Lower lobe of right lung (tissue), 2 donors: Measurements from ENCODE around the gene TDRD6. TPM values are rescaled to one million over a fixed set of nuclear protein-coding genes. Genes with fewer than 3 reads are reported as not detected.

Experiments used
- ATAC-seq, 2 donors: fragments of 200-7000 bp; cut with Tn5 transposase; one replicate each; pipeline ENCODE4 v1.9.1; 2020 to 2022; ENCODE audit warnings: mild to moderate bottlenecking in 2 of 2, moderate library complexity in 2 of 2
- DNase-seq: peaks from one replicate; pipeline ENCODE4 v3.0.0-alpha.2; 2020
- H3K27ac ChIP-seq: fragments of 200-600 bp; one replicate; pipeline ENCODE4 v1.8.0; 2022
- H3K27me3 ChIP-seq: fragments of 200-600 bp; one replicate; pipeline ENCODE4 v1.8.0; 2022; ENCODE audit warnings: low read depth
- H3K36me3 ChIP-seq: fragments of 200-600 bp; one replicate; pipeline ENCODE4 v1.8.0; 2022; ENCODE audit warnings: mild to moderate bottlenecking
- H3K4me1 ChIP-seq: fragments of 200-600 bp; one replicate; pipeline ENCODE4 v1.8.0; 2022
- H3K4me3 ChIP-seq: fragments of 200-600 bp; one replicate; pipeline ENCODE4 v1.8.0; 2022; ENCODE audit warnings: mild to moderate bottlenecking
- H3K9me3 ChIP-seq: fragments of 200-600 bp; one replicate; pipeline ENCODE4 v1.8.0; 2022
- CTCF ChIP-seq: fragments of 200-600 bp; IDR thresholded peaks from one replicate; pipeline ENCODE4 v1.8.0; 2022; ENCODE audit warnings: antibody characterized with exemption, mild to moderate bottlenecking
- intact Hi-C: fragments of 100-400 bp; cut with DNase I; formaldehyde crosslinking; loops from one replicate; pipeline ENCODE4 v1.11.0; 2022
- total RNA-seq: library from RNA; stranded (reverse); fragmentation: NEBNext Ultra II Directional; extraction: Animal tissue kit (Norgen Biotek cat#: 25700); gene quantifications from one replicate; pipeline ENCODE4 v1.2.1, GENCODE V29; 2021
- donor health status: DM: no; HTN: yes; CAD: no; lungs with severe emphysema.

TDRD6 gene
- total RNA-seq, 1 donor from 2014 or later: 0.47 TPM

- no peak for TF ChIP-seq CTCF
- Histone ChIP-seq H3K36me3 (peaks cover 2% of the 10 kb centered on the region), H3K9me3 (no peaks in the 10 kb centered on the region), H3K27ac (peak overlapping the region; percentile 76), H3K4me3 (peak overlapping the region; percentile 93), H3K4me1 (peaks cover 7% of the 10 kb centered on the region), H3K27me3 (no peaks in the 10 kb centered on the region)
- ATAC-seq (no peak), DNase-seq (no peak)
- intact Hi-C loops: no loop called here
Measured at GRCh38 chr6:46653439-46654195, 34.1 kb upstream of the TDRD6 start.

- peak; percentile 7 for TF ChIP-seq CTCF
- Histone ChIP-seq H3K9me3 (no peaks in the 10 kb centered on the region), H3K36me3 (peaks cover 6% of the 10 kb centered on the region), H3K27ac (no peak overlapping the region), H3K4me1 (peaks cover 7% of the 10 kb centered on the region), H3K4me3 (no peak overlapping the region), H3K27me3 (no peaks in the 10 kb centered on the region)
- DNase-seq (no peak), ATAC-seq (no peak)
- intact Hi-C loops: no loop called here
Measured at GRCh38 chr6:46655803-46656202, 31.9 kb upstream of the TDRD6 start.

GRCh38 chr6:46657642-46658041 is 30.0 kb upstream of the TDRD6 start:
- no peaks in the 10 kb centered on the region for H3K9me3 ChIP-seq
- peaks cover 6% of the 10 kb centered on the region for H3K36me3 ChIP-seq
- no peak for TF ChIP-seq CTCF
- no peaks in the 10 kb centered on the region for H3K27me3 ChIP-seq
- intact Hi-C loops: no loop called here
- H3K27ac ChIP-seq: no peak overlapping the region
- H3K4me1 ChIP-seq: peaks cover 7% of the 10 kb centered on the region
- ATAC-seq (no peak), DNase-seq (no peak)
- H3K4me3 ChIP-seq: no peak overlapping the region

GRCh38 chr6:46661483-46661882 is 26.2 kb upstream of the TDRD6 start:
- Histone ChIP-seq H3K4me3 (no peak overlapping the region), H3K27me3 (no peaks in the 10 kb centered on the region), H3K4me1 (no peaks in the 10 kb centered on the region), H3K9me3 (no peaks in the 10 kb centered on the region), H3K27ac (no peak overlapping the region), H3K36me3 (peaks cover 6% of the 10 kb centered on the region)
- no peak for ATAC-seq
- DNase-seq: no peak
- intact Hi-C loops: no loop called here
- no peak for TF ChIP-seq CTCF

GRCh38 chr6:46667377-46667776 is 20.3 kb upstream of the TDRD6 start:
- peaks cover 12% of the 10 kb centered on the region for H3K36me3 ChIP-seq
- H3K27ac ChIP-seq: no peak overlapping the region
- DNase-seq: no peak
- H3K4me1 ChIP-seq: no peaks in the 10 kb centered on the region
- no peak for TF ChIP-seq CTCF
- H3K9me3 ChIP-seq: no peaks in the 10 kb centered on the region
- ATAC-seq: no peak
- H3K4me3 ChIP-seq: no peak overlapping the region
- no peaks in the 10 kb centered on the region for H3K27me3 ChIP-seq
- intact Hi-C loops: no loop called here
